Breast epithelium (tissue), 4 donors: Measurements from ENCODE around the gene SCN4B. TPM values are rescaled to one million over a fixed set of nuclear protein-coding genes. Genes with fewer than 3 reads are reported as not detected.
A peak's percentile ranks its signal among the peaks of the same experiment; 100 is the strongest.

Experiments used
- DNase-seq, 2 donors: peaks; one replicate each; pipeline ENCODE4 v3.0.0-alpha.2; 2019; ENCODE audit warnings: low spot score in 2 of 2
- H3K27ac ChIP-seq, 2 donors: fragments of 200-600 bp; sonication (generic) in 1 of 2; one replicate each; pipeline ENCODE4 v1.5.1; 2016 to 2019; ENCODE audit warnings: mild to moderate bottlenecking in 1 of 2
- H3K27me3 ChIP-seq, 2 donors: fragments of 200-600 bp; sonication (generic) in 1 of 2; one replicate each; pipeline versions ENCODE4 v1.5.1 to v1.6.0; 2017 to 2019; ENCODE audit warnings: control low read depth in 1 of 2, mild to moderate bottlenecking in 1 of 2
- H3K36me3 ChIP-seq: fragments of 200-600 bp; one replicate; pipeline ENCODE4 v1.5.1; 2019
- H3K4me1 ChIP-seq, 2 donors: fragments of 200-600 bp; sonication (generic); one replicate each; pipeline ENCODE4 v1.5.1; 2016 to 2019; ENCODE audit warnings: control low read depth in 1 of 2
- H3K4me3 ChIP-seq, 3 donors: fragments of 200-600 bp; sonication (generic); 1 replicate in 2 of 3; 2 replicates in 1 of 3; pipeline ENCODE4 v1.5.1; 2016 to 2019; ENCODE audit warnings: mild to moderate bottlenecking in 3 of 3, moderate library complexity in 2 of 3
- H3K9me3 ChIP-seq, 2 donors: fragments of 200-600 bp; sonication (generic) in 1 of 2; one replicate each; pipeline ENCODE4 v1.5.1; 2016 to 2019; ENCODE audit warnings: control low read depth in 1 of 2
- CTCF ChIP-seq, 3 donors: fragments of 450-650 bp; IDR thresholded peaks; one replicate each; pipeline ENCODE4 v1.5.1; 2016 to 2017; ENCODE audit warnings: antibody characterized with exemption in 3 of 3, mild to moderate bottlenecking in 3 of 3, moderate library complexity in 3 of 3
- POLR2A ChIP-seq: fragments of 450-650 bp; IDR thresholded peaks from one replicate; pipeline ENCODE4 v1.6.1; 2016; ENCODE audit warnings: antibody characterized with exemption, mild to moderate bottlenecking, moderate library complexity
- POLR2AphosphoS5 ChIP-seq, 3 donors: sonication (generic); formaldehyde crosslinking; IDR thresholded peaks; one replicate each; pipeline ENCODE4 v1.6.1; 2017; ENCODE audit warnings: antibody characterized with exemption in 3 of 3
- intact Hi-C: fragments of 100-400 bp; cut with DNase I; formaldehyde crosslinking; loops from one replicate; pipeline ENCODE4 v1.15.1; 2023; ENCODE audit warnings: low total_unique reads
- total RNA-seq, 3 donors: library from RNA; depleted of rRNA; stranded (reverse); fragments of >200 nt; gene quantifications; one replicate each; pipeline ENCODE4 v1.1.0, GENCODE V29; 2016

Gene SCN4B
- total RNA-seq, 3 donors from 2014 or later, result 3.3 to 7.9 (median 3.7) TPM

GRCh38 chr11:118086913-118087768 is 65.5 kb downstream of the SCN4B start, which contains the start of gene SMIM35:
Gene SMIM35 (minus strand): TSS chr11:118086963. CDS start chr11:118086757, 206 bp downstream.
- intact Hi-C loops, result no loop called here
- no peaks in the 10 kb centered on the region for H3K27me3 ChIP-seq
- DNase-seq, result peak in 1 of 2 donors; percentile 71
- no peak within 1 kb of the TSS for H3K4me3 ChIP-seq
- H3K27ac ChIP-seq, result peak within 1 kb of the TSS; percentile 41 to 43
- no peaks in the 10 kb centered on the region for H3K4me1 ChIP-seq
- peaks cover 2 to 5% of the 10 kb centered on the region in 2 donors for H3K9me3 ChIP-seq
- TF ChIP-seq CTCF (IDR thresholded peaks at IDR 0.05), result no peak
- no peak for TF ChIP-seq POLR2A
- TF ChIP-seq POLR2AphosphoS5 (IDR thresholded peaks at IDR 0.05), result no peak
- H3K36me3 ChIP-seq, result no peaks in the 10 kb centered on the region

- H3K9me3 ChIP-seq, result peaks cover 2 to 5% of the 10 kb centered on the region in 2 donors
- no peak overlapping the region for H3K27ac ChIP-seq
- H3K4me1 ChIP-seq, result no peaks in the 10 kb centered on the region
- no peak for TF ChIP-seq POLR2AphosphoS5 (IDR thresholded peaks at IDR 0.05)
- TF ChIP-seq CTCF (IDR thresholded peaks at IDR 0.05), result no peak
- no peak overlapping the region for H3K4me3 ChIP-seq
- DNase-seq, result no peak
- H3K36me3 ChIP-seq, result no peaks in the 10 kb centered on the region
- intact Hi-C loops, result no loop called here
- H3K27me3 ChIP-seq, result no peaks in the 10 kb centered on the region
Observed at GRCh38 chr11:118084656-118085055, 68.0 kb downstream of the SCN4B start.

GRCh38 chr11:118084247-118084646 is 68.4 kb downstream of the SCN4B start:
- peaks cover 2 to 5% of the 10 kb centered on the region in 2 donors for H3K9me3 ChIP-seq
- intact Hi-C loops, result no loop called here
- TF ChIP-seq POLR2AphosphoS5 (IDR thresholded peaks at IDR 0.05) (no peak), CTCF (IDR thresholded peaks at IDR 0.05) (no peak), POLR2A (no peak)
- H3K4me3 ChIP-seq, result no peak overlapping the region
- H3K27me3 ChIP-seq, result no peaks in the 10 kb centered on the region
- no peaks in the 10 kb centered on the region for H3K4me1 ChIP-seq
- peak overlapping the region in 1 of 2 donors; percentile 43 for H3K27ac ChIP-seq
- no peaks in the 10 kb centered on the region for H3K36me3 ChIP-seq
- no peak for DNase-seq

Other genes starting within 250 kb of the SCN4B start
- 10 to 100 TPM in 2 of 3 donors, under 1 TPM in 1; 0.32 to 34.0 (median 12.5) TPM for gene TMPRSS13, start 223.4 kb downstream of the SCN4B start, total RNA-seq
- gene IL10RA, start 166.4 kb downstream of the SCN4B start, total RNA-seq, result 10 to 100 TPM in 2 of 3 donors, 1 to 10 TPM in 1; 9.8 to 47.5 (median 13.3) TPM
- under 1 TPM in 1 of 3 donors, not detected in 2; 0.98 TPM for gene TMPRSS4, start 75.7 kb downstream of the SCN4B start, total RNA-seq
- not detected for gene SMIM35, start 65.9 kb downstream of the SCN4B start, total RNA-seq
- gene SCN2B, start 23.8 kb upstream of the SCN4B start, total RNA-seq, result under 1 TPM; under 0.01 to 0.88 (median 0.16) TPM
- 10 to 100 TPM in 2 of 3 donors, 1 to 10 TPM in 1; 2.3 to 16.0 (median 15.7) TPM for gene JAML, start 72.2 kb upstream of the SCN4B start, total RNA-seq
- 10 to 100 TPM in 2 of 3 donors, under 1 TPM in 1; 0.64 to 23.0 (median 13.1) TPM for gene MPZL3, start 99.5 kb upstream of the SCN4B start, total RNA-seq
- gene MPZL2, start 111.5 kb upstream of the SCN4B start, total RNA-seq, result 10 to 100 TPM in 2 of 3 donors, 1 to 10 TPM in 1; 4.6 to 73.1 (median 70.7) TPM
- gene CD3E, start 151.9 kb upstream of the SCN4B start, total RNA-seq, result 1 to 10 TPM in 2 of 3 donors, under 1 TPM in 1; 0.66 to 6.0 (median 2.1) TPM
- gene CD3D, start 189.9 kb upstream of the SCN4B start, total RNA-seq, result 1 to 10 TPM; 2.6 to 4.8 (median 3.5) TPM
- 100 to 1,000 TPM in 1 of 3 donors, 1 to 10 TPM in 1, under 1 TPM in 1; 0.80 to 122 (median 1.2) TPM for gene CD3G, start 191.5 kb upstream of the SCN4B start, total RNA-seq
- gene UBE4A, start 206.8 kb upstream of the SCN4B start, total RNA-seq, result 10 to 100 TPM; 39.0 to 51.5 (median 51.5) TPM
- 10 to 100 TPM; 45.1 to 66.4 (median 56.0) TPM for gene ATP5MG, start 248.8 kb upstream of the SCN4B start, total RNA-seq